Karpas-422 (cell line): ENCODE measurements around the gene ST6GALNAC2. TPM values are rescaled to one million over a fixed set of nuclear protein-coding genes. Genes with fewer than 3 reads are reported as not detected.
A peak's percentile ranks its signal among the peaks of the same experiment; 100 is the strongest.
"Not testable (repeated sequence)": the region's sequence is repeated elsewhere in the genome, so short reads cannot be mapped to it uniquely, and the experiment has no call there.

Source experiments
- DNase-seq: peaks from one replicate; pipeline ENCODE4 v3.0.0-alpha.2; 2015
- H2AFZ ChIP-seq: fragments of 200-600 bp; sonication (generic); 2 replicates; pipeline ENCODE4 v1.6.1; 2014; ENCODE audit warnings: antibody characterized with exemption, low read length, mixed read lengths
- H3K27ac ChIP-seq: fragments of 200-600 bp; sonication (generic); 2 replicates; pipeline ENCODE4 v1.5.1; 2014; ENCODE audit warnings: mild to moderate bottlenecking, low read length, moderate library complexity
- H3K27me3 ChIP-seq: fragments of 200-600 bp; sonication (generic); 2 replicates; pipeline ENCODE4 v1.6.1; 2014; ENCODE audit warnings: low read length, mixed read lengths
- H3K36me3 ChIP-seq: fragments of 200-600 bp; sonication (generic); 2 replicates; pipeline ENCODE4 v1.6.1; 2014; ENCODE audit warnings: low read length, mixed read lengths; ENCODE audit not compliant: insufficient read depth
- H3K4me1 ChIP-seq: fragments of 200-600 bp; sonication (generic); 2 replicates; pipeline ENCODE4 v1.6.1; 2014; ENCODE audit warnings: mild to moderate bottlenecking, low read length, mixed read lengths
- H3K4me2 ChIP-seq: fragments of 200-600 bp; sonication (generic); 2 replicates; pipeline ENCODE4 v1.6.1; 2014; ENCODE audit warnings: low read length, low read depth, mild to moderate bottlenecking; ENCODE audit not compliant: poor library complexity, severe bottlenecking
- H3K4me3 ChIP-seq: fragments of 200-600 bp; sonication (generic); 2 replicates; pipeline ENCODE4 v1.5.1; 2014; ENCODE audit warnings: mild to moderate bottlenecking, antibody characterized with exemption, low read length, mixed read lengths
- H3K79me2 ChIP-seq: fragments of 200-600 bp; sonication (generic); 2 replicates; pipeline ENCODE4 v1.6.1; 2014; ENCODE audit warnings: mild to moderate bottlenecking, low read length, mixed read lengths
- H3K9ac ChIP-seq: fragments of 200-600 bp; sonication (generic); 2 replicates; pipeline ENCODE4 v1.6.0; 2014; ENCODE audit warnings: low read length
- H3K9me2 ChIP-seq: fragments of 200-600 bp; sonication (generic), shearing (Covaris generic); replicated peaks from 2 replicates; pipeline ENCODE4 v1.6.0; 2014; ENCODE audit warnings: mild to moderate bottlenecking, low read length, moderate library complexity; ENCODE audit not compliant: insufficient read depth
- H3K9me3 ChIP-seq: fragments of 300-700, 200-600 bp; sonication (generic); 2 replicates; pipeline ENCODE4 v1.6.1; 2014; ENCODE audit warnings: low read length, mixed read lengths
- H4K20me1 ChIP-seq: fragments of 200-600 bp; sonication (generic); 2 replicates; pipeline ENCODE4 v1.6.1; 2014; ENCODE audit warnings: mild to moderate bottlenecking, antibody characterized with exemption, low read length, low read depth; ENCODE audit not compliant: insufficient read depth
- total RNA-seq: library from RNA; depleted of rRNA; stranded (reverse); fragments of >200 nt; shearing (Covaris generic); gene quantifications from 2 replicates; pipeline ENCODE4 v1.2.3, GENCODE V29; 2014; ENCODE audit warnings: low replicate concordance

Gene ST6GALNAC2
- total RNA-seq, 1 experiment from 2014 or later, result not detected

- Histone ChIP-seq H3K9me2 (no peaks in the 10 kb centered on the region), H3K4me2 (no peak overlapping the region), H3K4me1 (peaks cover 4% of the 10 kb centered on the region; the same call in 1 of the 2 replicates), H3K27me3 (no peaks in the 10 kb centered on the region), H3K9ac (no peak overlapping the region), H3K36me3 (no peaks in the 10 kb centered on the region), H3K9me3 (no peaks in the 10 kb centered on the region), H3K79me2 (no peaks in the 10 kb centered on the region), H3K27ac (no peak overlapping the region), H4K20me1 (no peaks in the 10 kb centered on the region), H3K4me3 (no peak overlapping the region), H2AFZ (no peak overlapping the region)
- DNase-seq, result peak; percentile 85
Measured at GRCh38 chr17:76623271-76624146, 37.8 kb upstream of the ST6GALNAC2 start.

GRCh38 chr17:76617838-76618237 lies 32.2 kb upstream of the ST6GALNAC2 start:
- Histone ChIP-seq H3K9me2 (no peaks in the 10 kb centered on the region), H3K27me3 (no peaks in the 10 kb centered on the region), H3K36me3 (no peaks in the 10 kb centered on the region), H3K4me1 (no peaks in the 10 kb centered on the region), H4K20me1 (no peaks in the 10 kb centered on the region), H3K9me3 (no peaks in the 10 kb centered on the region), H2AFZ (no peak overlapping the region), H3K9ac (no peak overlapping the region), H3K4me3 (no peak overlapping the region), H3K4me2 (no peak overlapping the region), H3K27ac (no peak overlapping the region), H3K79me2 (no peaks in the 10 kb centered on the region)
- DNase-seq, result no peak

GRCh38 chr17:76614912-76615617 lies 29.4 kb upstream of the ST6GALNAC2 start:
- Histone ChIP-seq H3K9me3 (no peaks in the 10 kb centered on the region), H3K27me3 (no peaks in the 10 kb centered on the region), H3K9me2 (no peaks in the 10 kb centered on the region), H3K9ac (no peak overlapping the region), H3K27ac (no peak overlapping the region), H3K4me3 (no peak overlapping the region), H3K4me2 (no peak overlapping the region), H3K79me2 (no peaks in the 10 kb centered on the region), H4K20me1 (no peaks in the 10 kb centered on the region), H3K36me3 (no peaks in the 10 kb centered on the region), H2AFZ (no peak overlapping the region), H3K4me1 (no peaks in the 10 kb centered on the region)
- no peak for DNase-seq

GRCh38 chr17:76614064-76614759 lies 28.6 kb upstream of the ST6GALNAC2 start:
- not testable (repeated sequence) for H3K36me3 ChIP-seq, H3K4me3 ChIP-seq, H3K4me1 ChIP-seq, H3K27me3 ChIP-seq, DNase-seq, H3K9ac ChIP-seq, H3K9me3 ChIP-seq, H2AFZ ChIP-seq, H4K20me1 ChIP-seq, H3K27ac ChIP-seq, H3K9me2 ChIP-seq, H3K4me2 ChIP-seq, H3K79me2 ChIP-seq

- H4K20me1 ChIP-seq, result no peaks in the 10 kb centered on the region
- no peaks in the 10 kb centered on the region for H3K9me2 ChIP-seq
- H3K4me1 ChIP-seq, result no peaks in the 10 kb centered on the region
- H3K27ac ChIP-seq, result no peak overlapping the region
- no peaks in the 10 kb centered on the region for H3K79me2 ChIP-seq
- H3K4me3 ChIP-seq, result no peak overlapping the region
- H3K27me3 ChIP-seq, result no peaks in the 10 kb centered on the region
- no peaks in the 10 kb centered on the region for H3K36me3 ChIP-seq
- no peak overlapping the region for H3K9ac ChIP-seq
- DNase-seq, result peak; percentile 75
- no peak overlapping the region for H3K4me2 ChIP-seq
- no peak overlapping the region for H2AFZ ChIP-seq
- H3K9me3 ChIP-seq, result no peaks in the 10 kb centered on the region
Measured at GRCh38 chr17:76612977-76613851, 27.6 kb upstream of the ST6GALNAC2 start.

GRCh38 chr17:76612465-76612864 lies 26.8 kb upstream of the ST6GALNAC2 start:
- H3K9me3 ChIP-seq, result no peaks in the 10 kb centered on the region
- H3K27ac ChIP-seq, result no peak overlapping the region
- H2AFZ ChIP-seq, result no peak overlapping the region
- no peak for DNase-seq
- no peaks in the 10 kb centered on the region for H3K79me2 ChIP-seq
- no peaks in the 10 kb centered on the region for H3K9me2 ChIP-seq
- no peak overlapping the region for H3K9ac ChIP-seq
- H3K4me1 ChIP-seq, result no peaks in the 10 kb centered on the region
- no peak overlapping the region for H3K4me3 ChIP-seq
- H4K20me1 ChIP-seq, result no peaks in the 10 kb centered on the region
- H3K27me3 ChIP-seq, result no peaks in the 10 kb centered on the region
- H3K4me2 ChIP-seq, result no peak overlapping the region
- no peaks in the 10 kb centered on the region for H3K36me3 ChIP-seq

- Histone ChIP-seq H3K4me3 (no peak overlapping the region), H4K20me1 (no peaks in the 10 kb centered on the region)
Measured at GRCh38 chr17:76611758-76612157, 26.1 kb upstream of the ST6GALNAC2 start.

More at GRCh38 chr17:76611758-76612157, 26.1 kb upstream of the ST6GALNAC2 start:
- Histone ChIP-seq H2AFZ (no peak overlapping the region), H3K27me3 (no peaks in the 10 kb centered on the region), H3K4me1 (no peaks in the 10 kb centered on the region), H3K79me2 (no peaks in the 10 kb centered on the region), H3K9ac (no peak overlapping the region), H3K36me3 (no peaks in the 10 kb centered on the region), H3K9me2 (no peaks in the 10 kb centered on the region), H3K4me2 (no peak overlapping the region), H3K9me3 (no peaks in the 10 kb centered on the region), H3K27ac (no peak overlapping the region)
- no peak for DNase-seq
